LNCaP clone FGC (cell line): ENCODE data around the gene CADM3.
A peak's percentile ranks its signal among the peaks of the same experiment; 100 is the strongest.

Experiments
- DNase-seq: peaks from one replicate; pipeline ENCODE4 v3.0.0-alpha.2; 2011; ENCODE audit warnings: low read depth
- H3K4me3 ChIP-seq: 2 replicates; pipeline ENCODE4 v1.5.1; 2011; ENCODE audit warnings: mild to moderate bottlenecking, low read depth, low read length, control low read depth
- TF ChIP-seq, protein P1 (sequence below): IDR thresholded peaks from 2 replicates; pipeline ENCODE4 v1.5.1; 2012; ENCODE audit warnings: mild to moderate bottlenecking; ENCODE audit not compliant: control insufficient read depth, insufficient read depth; ENCODE audit errors: extremely low read depth

CADM3 gene

DNA sequence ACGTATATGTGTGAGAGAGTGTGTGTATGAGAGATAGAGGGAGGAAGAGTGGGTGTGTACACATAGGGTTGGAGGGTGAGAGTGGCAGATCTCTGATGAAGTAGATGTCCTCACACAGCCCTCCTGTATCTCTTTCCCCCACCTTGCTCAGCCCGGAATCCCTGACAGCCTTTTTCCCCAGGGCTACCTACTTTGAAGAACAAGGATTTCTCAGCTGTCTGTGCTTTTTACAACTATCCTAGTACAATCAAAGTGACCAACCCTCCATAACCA lies 29.1 kb upstream of the CADM3 start:
- DNase-seq: no peak
- no peak overlapping the region for H3K4me3 ChIP-seq
- TF ChIP-seq, protein P1, sequence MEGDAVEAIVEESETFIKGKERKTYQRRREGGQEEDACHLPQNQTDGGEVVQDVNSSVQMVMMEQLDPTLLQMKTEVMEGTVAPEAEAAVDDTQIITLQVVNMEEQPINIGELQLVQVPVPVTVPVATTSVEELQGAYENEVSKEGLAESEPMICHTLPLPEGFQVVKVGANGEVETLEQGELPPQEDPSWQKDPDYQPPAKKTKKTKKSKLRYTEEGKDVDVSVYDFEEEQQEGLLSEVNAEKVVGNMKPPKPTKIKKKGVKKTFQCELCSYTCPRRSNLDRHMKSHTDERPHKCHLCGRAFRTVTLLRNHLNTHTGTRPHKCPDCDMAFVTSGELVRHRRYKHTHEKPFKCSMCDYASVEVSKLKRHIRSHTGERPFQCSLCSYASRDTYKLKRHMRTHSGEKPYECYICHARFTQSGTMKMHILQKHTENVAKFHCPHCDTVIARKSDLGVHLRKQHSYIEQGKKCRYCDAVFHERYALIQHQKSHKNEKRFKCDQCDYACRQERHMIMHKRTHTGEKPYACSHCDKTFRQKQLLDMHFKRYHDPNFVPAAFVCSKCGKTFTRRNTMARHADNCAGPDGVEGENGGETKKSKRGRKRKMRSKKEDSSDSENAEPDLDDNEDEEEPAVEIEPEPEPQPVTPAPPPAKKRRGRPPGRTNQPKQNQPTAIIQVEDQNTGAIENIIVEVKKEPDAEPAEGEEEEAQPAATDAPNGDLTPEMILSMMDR: no peak

DNA sequence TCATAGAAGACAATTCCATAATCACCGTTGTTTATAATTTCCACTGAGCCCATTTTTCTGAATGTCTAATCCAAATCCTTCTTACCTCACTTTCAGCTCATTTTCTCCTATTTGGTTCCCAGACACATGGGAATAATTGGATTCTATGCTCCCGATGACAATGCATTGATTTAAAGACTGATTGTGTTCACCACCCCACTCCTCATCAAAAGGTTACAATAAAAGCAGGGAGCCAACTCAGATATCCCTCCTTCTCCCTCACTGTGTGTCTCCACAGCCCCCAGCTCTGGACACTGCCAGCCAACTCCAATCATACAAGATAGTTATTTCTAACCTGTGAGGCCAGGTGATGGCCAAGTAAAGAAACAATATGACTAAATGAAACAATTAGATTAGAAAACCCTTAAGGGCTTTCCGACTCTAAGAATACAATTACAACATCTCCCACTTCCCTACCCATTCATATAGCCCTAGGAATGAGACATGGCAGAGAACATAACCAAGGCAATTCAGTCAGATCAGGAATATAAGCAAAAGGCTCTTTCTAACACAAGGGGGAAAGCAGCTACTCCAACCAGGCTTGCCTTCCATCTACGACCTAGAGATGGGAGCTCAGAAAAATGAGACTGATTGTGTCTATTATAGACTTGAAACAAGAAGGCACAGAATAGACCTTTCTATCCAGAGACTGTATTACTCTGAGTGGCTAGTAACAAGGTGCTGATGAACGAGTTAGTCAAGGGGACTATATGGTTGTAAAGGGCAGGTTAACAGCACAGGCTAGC lies 28.5 kb upstream of the CADM3 start:
- no peak overlapping the region for H3K4me3 ChIP-seq
- TF ChIP-seq, protein P1: no peak
- DNase-seq: no peak

DNA sequence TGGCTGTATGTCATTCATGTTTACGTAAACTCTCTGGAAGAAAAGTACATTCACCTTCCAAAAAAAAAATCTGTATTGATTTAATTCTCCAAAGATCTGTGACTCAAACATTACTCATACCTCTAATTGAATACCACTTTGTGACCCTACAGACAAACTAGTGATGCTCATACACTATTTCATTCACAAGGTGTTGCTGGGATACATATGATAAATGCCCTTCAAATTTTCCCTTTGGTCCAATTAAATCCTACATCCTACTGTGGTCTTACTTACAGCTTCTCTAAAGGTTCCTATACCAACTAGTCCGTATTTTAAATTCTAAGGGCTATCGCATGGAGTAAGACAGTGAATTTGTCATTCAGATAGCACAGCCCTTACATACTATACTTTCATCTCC lies 26.8 kb upstream of the CADM3 start:
- H3K4me3 ChIP-seq: no peak overlapping the region
- TF ChIP-seq, protein P1: no peak
- DNase-seq: no peak

DNA sequence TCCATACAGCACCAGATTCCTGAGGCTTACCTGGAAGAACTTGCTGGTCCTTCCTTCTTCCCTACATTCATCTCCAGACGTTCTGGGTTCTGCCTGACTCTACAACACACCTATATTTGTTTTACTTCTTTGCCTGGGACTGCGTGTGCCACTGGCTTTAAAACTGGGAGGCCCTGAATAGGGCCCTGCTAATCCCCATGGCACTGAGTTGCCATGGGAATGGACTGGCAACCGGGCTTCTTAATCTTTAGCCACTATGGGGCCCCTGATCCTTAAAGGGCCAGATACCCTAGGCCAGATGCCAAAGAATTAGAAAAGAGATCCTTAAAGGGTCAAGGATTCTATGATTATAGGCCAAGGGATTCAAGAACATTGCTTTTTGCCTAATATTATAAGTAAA lies 24.4 kb upstream of the CADM3 start:
- H3K4me3 ChIP-seq: no peak overlapping the region
- DNase-seq: no peak
- TF ChIP-seq, protein P1: no peak

DNA sequence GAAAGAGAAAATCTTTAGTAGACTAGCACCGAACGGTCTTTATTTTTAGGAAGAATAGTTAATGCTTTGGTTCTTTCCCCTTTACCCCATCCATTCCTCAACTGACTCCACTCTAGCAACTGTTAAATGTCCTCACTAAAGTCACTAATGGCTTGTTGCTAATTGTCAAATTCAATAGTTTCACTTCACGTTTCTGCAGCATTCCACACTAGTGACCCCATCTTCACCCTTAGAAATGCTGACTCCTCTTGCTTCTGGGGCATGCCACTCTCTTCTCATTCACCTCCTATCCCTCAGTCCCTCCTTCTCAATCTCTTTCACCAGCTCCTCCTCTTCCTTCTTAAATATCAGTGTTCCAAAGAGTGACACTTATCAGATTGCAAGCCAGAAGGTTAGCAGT lies 19.4 kb upstream of the CADM3 start:
- TF ChIP-seq, protein P1: no peak
- H3K4me3 ChIP-seq: no peak overlapping the region
- no peak for DNase-seq

DNA sequence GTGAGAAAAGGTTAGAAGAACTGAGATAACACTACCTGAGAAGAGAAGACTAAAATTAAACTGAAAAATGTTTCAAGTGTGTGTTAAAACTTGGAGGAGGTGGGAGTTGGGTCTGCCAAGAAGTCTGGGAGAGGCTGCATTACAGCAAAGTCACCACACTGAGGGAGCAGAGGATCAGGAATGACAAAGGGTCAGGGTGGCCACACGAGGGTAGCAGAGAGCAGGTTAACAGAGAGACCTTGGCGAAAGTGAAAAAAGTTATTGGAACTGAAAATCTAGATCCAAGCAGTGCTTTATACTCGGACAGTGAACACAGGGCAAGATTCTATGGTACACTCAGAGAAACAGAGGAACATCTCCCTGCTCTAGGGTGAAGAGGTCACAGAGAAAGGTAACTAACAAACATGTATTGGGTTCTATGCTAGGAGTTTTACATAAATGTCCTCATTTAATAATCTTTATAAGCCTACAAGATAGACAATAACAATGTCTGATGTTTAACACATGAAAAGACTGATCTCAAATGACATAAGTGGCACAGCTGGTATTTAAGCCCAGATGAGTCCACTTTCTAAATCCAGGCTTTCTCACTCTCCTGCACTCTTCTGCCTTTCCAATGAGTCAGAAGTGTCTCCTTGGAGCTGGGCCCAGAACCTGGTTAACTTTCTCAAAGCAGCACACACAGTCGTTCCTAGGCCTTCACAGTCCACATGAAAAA lies 10.3 kb upstream of the CADM3 start:
- peak; percentile 39 for DNase-seq
- TF ChIP-seq, protein P1: peak; percentile 100
- H3K4me3 ChIP-seq: no peak overlapping the region

DNA sequence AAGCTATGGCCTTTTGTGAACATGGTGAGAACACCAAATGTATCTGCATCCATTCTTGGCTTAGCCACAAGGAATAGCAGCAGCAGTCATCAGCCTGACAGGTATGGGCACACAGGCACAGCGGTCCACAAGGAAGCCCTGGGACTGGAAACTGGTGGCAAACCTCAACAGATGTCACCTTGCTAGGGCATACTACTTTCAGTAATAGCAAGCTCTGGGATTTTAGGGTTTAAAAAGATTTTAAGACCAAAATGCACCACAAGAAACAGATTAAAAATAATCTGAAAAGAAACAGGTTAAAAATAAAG lies 9.7 kb upstream of the CADM3 start:
- no peak overlapping the region for H3K4me3 ChIP-seq
- no peak for DNase-seq
- TF ChIP-seq, protein P1: no peak
